Measurements from ENCODE around the gene CIC. TPM values are rescaled to one million over a fixed set of nuclear protein-coding genes. Genes with fewer than 3 reads are reported as not detected.

Gene CIC
- total and polyA plus RNA-seq, 9 of the 15 experiments (the other 6 are each of a cell fraction or from before 2014, with no cell fraction given) = 0.07 to 44.7 (median 8.6) TPM

DNA sequence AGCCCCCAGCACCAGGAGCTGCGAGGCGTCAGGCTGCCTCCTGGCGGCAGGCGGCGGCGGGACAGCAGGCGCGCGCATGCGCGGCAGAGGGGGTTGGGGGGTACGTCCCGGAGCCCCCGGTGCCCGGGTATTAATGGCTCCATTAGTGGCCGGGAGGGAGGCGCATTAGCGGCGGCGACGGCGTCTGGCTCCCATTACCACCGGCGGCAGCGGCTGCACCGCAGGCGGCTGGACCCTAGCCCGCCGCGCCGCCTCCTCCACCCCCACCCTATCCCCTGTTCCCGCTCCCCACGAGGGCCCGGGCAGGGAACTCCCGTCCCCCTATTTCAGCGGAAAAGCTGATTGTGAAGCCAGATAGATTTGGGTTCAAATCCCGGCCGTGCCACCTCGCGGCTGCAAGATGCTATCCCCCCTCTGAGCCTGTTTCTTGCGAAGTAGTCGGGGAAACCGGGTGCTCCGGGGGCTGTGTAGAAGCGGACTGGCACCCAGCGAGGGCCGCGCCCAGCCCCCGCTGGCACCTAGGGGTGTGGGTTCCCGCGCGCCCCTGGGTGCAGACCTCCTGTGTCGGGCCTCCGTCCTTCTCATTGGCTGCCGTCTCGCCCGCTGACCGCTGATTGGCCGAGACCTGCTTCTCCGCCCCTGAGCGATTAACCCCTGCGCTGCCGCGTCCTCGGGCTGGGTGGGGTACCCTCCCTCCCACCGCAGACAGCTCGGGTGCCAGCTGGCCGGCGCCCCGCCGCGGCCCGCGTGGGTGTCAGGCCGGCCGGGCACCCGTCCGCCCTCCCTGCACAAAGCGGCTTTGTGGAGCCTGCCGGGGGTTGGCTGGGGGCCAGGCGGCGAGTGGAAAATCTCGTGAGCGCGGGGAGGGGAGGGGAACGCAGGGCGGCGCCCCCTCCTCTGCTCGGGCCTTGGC, 11.1 kb downstream of the CIC start (continued):
- 0 out of 2 replicates have a peak, but pooled peaks have one; percentile 26 for TF ChIP-seq L3MBTL2 (IDR thresholded peaks at IDR 0.05)
- peak; percentile 99 for TF ChIP-seq ZBTB7A (IDR thresholded peaks at IDR 0.05; ENCODE audit: borderline replicate concordance, control insufficient read depth, low read depth, low read length)
- TF ChIP-seq RUNX1 (IDR thresholded peaks at IDR 0.05; ENCODE audit: low read depth) = no peak
- no peak for TF ChIP-seq ZNF589 (CRISPR knock-in tag; IDR thresholded peaks at IDR 0.05; ENCODE audit: low read depth)
- TF ChIP-seq NKRF (IDR thresholded peaks at IDR 0.05; ENCODE audit: borderline replicate concordance) = 0 out of 2 replicates have a peak, but pooled peaks have one; percentile 10
- TF ChIP-seq, protein P1, sequence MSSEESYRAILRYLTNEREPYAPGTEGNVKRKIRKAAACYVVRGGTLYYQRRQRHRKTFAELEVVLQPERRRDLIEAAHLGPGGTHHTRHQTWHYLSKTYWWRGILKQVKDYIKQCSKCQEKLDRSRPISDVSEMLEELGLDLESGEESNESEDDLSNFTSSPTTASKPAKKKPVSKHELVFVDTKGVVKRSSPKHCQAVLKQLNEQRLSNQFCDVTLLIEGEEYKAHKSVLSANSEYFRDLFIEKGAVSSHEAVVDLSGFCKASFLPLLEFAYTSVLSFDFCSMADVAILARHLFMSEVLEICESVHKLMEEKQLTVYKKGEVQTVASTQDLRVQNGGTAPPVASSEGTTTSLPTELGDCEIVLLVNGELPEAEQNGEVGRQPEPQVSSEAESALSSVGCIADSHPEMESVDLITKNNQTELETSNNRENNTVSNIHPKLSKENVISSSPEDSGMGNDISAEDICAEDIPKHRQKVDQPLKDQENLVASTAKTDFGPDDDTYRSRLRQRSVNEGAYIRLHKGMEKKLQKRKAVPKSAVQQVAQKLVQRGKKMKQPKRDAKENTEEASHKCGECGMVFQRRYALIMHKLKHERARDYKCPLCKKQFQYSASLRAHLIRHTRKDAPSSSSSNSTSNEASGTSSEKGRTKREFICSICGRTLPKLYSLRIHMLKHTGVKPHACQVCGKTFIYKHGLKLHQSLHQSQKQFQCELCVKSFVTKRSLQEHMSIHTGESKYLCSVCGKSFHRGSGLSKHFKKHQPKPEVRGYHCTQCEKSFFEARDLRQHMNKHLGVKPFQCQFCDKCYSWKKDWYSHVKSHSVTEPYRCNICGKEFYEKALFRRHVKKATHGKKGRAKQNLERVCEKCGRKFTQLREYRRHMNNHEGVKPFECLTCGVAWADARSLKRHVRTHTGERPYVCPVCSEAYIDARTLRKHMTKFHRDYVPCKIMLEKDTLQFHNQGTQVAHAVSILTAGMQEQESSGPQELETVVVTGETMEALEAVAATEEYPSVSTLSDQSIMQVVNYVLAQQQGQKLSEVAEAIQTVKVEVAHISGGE (CRISPR knock-in tag; IDR thresholded peaks at IDR 0.05) = no peak
- no peak; the same call in 1 of the 2 replicates for TF ChIP-seq POLR2AphosphoS5 (IDR thresholded peaks at IDR 0.05; ENCODE audit: control insufficient read depth, insufficient read depth, low read depth, low read length)
- no peak for TF ChIP-seq ZBTB5 (IDR thresholded peaks at IDR 0.05)
- no peak for TF ChIP-seq HSF4 (CRISPR knock-in tag; IDR thresholded peaks at IDR 0.05; ENCODE audit: borderline replicate concordance)
- peak; percentile 52; the same call in 1 of the 2 replicates for TF ChIP-seq CHD2 (IDR thresholded peaks at IDR 0.05; ENCODE audit: low read depth, low read length)
- peak; percentile 60; the same call in 1 of the 2 replicates for TF ChIP-seq PHF8 (IDR thresholded peaks at IDR 0.05; ENCODE audit: borderline replicate concordance, low read length)
